ENCODE measurements around the gene ERN1. TPM values are rescaled to one million over a fixed set of nuclear protein-coding genes. Genes with fewer than 3 reads are reported as not detected.

Gene ERN1
- polyA plus RNA-seq, 1 donor from 2014 or later = 2.3 TPM

- no peak overlapping the region for H3K27ac ChIP-seq (ENCODE audit: low read length)
- H3K9me3 ChIP-seq (ENCODE audit: low read length) = peaks cover 3% of the 10 kb centered on the region
- no peak overlapping the region for H3K4me2 ChIP-seq (ENCODE audit: low read length)
- H3K9ac ChIP-seq (ENCODE audit: low read length) = no peak overlapping the region
- no peak overlapping the region for H3K4me3 ChIP-seq (ENCODE audit: low read length)
- no peaks in the 10 kb centered on the region for H3K9me2 ChIP-seq (ENCODE audit: insufficient read depth, low read length)
- no peaks in the 10 kb centered on the region for H4K20me1 ChIP-seq (ENCODE audit: insufficient read depth)
- no peaks in the 10 kb centered on the region for H3F3A ChIP-seq (ENCODE audit: insufficient read depth, low read length, poor library complexity, severe bottlenecking)
- no peak overlapping the region for H2AFZ ChIP-seq (ENCODE audit: low read depth, low read length)
- no peaks in the 10 kb centered on the region for H3K79me2 ChIP-seq (replicated peaks; ENCODE audit: insufficient read depth, low read length)
- H3K36me3 ChIP-seq (ENCODE audit: insufficient read depth, low read length) = no peaks in the 10 kb centered on the region
- no peaks in the 10 kb centered on the region for H3K27me3 ChIP-seq (ENCODE audit: insufficient read depth, low read depth, low read length)
- no peak for TF ChIP-seq POLR2AphosphoS5 (IDR thresholded peaks at IDR 0.05)
- TF ChIP-seq EP300 (conservative IDR thresholded peaks at IDR 0.05; ENCODE audit: poor library complexity, severe bottlenecking) = no peak
- TF ChIP-seq SMC3 (conservative IDR thresholded peaks at IDR 0.05; ENCODE audit: poor library complexity) = no peak
- TF ChIP-seq REST (IDR thresholded peaks at IDR 0.05; ENCODE audit: borderline replicate concordance) = no peak
- no peak for TF ChIP-seq TAF1 (IDR thresholded peaks at IDR 0.05; ENCODE audit: low read depth)
- no peak for TF ChIP-seq CTCF (IDR thresholded peaks at IDR 0.05; ENCODE audit: poor library complexity, severe bottlenecking)
- no peak for TF ChIP-seq MXI1 (conservative IDR thresholded peaks at IDR 0.05; ENCODE audit: poor library complexity, severe bottlenecking)
- TF ChIP-seq RAD21 (conservative IDR thresholded peaks at IDR 0.05) = no peak
- TF ChIP-seq EZH2 (IDR thresholded peaks at IDR 0.05; ENCODE audit: borderline replicate concordance, insufficient read depth, low read length, poor library complexity, severe bottlenecking) = no peak
These were observed 35.5 kb downstream of the ERN1 start for GRCh38 chr17:64094412-64094811.

GRCh38 chr17:64092952-64093451, 36.9 kb downstream of the ERN1 start:
- Histone ChIP-seq H4K20me1 (ENCODE audit: insufficient read depth) (no peaks in the 10 kb centered on the region), H3K27ac (ENCODE audit: low read length) (no peak overlapping the region), H3K36me3 (ENCODE audit: insufficient read depth, low read length) (no peaks in the 10 kb centered on the region), H3F3A (ENCODE audit: insufficient read depth, low read length, poor library complexity, severe bottlenecking) (no peaks in the 10 kb centered on the region), H3K79me2 (replicated peaks; ENCODE audit: insufficient read depth, low read length) (no peaks in the 10 kb centered on the region), H3K9me2 (ENCODE audit: insufficient read depth, low read length) (no peaks in the 10 kb centered on the region), H3K27me3 (ENCODE audit: insufficient read depth, low read depth, low read length) (no peaks in the 10 kb centered on the region), H3K4me2 (ENCODE audit: low read length) (no peak overlapping the region), H2AFZ (ENCODE audit: low read depth, low read length) (no peak overlapping the region), H3K9me3 (ENCODE audit: low read length) (peaks cover 3% of the 10 kb centered on the region), H3K9ac (ENCODE audit: low read length) (no peak overlapping the region), H3K4me3 (ENCODE audit: low read length) (no peak overlapping the region)
- TF ChIP-seq REST (IDR thresholded peaks at IDR 0.05; ENCODE audit: borderline replicate concordance) = no peak
- no peak for TF ChIP-seq POLR2AphosphoS5 (IDR thresholded peaks at IDR 0.05)
- TF ChIP-seq SMC3 (conservative IDR thresholded peaks at IDR 0.05; ENCODE audit: poor library complexity) = no peak
- no peak for TF ChIP-seq CTCF (IDR thresholded peaks at IDR 0.05; ENCODE audit: poor library complexity, severe bottlenecking)
- no peak for TF ChIP-seq EZH2 (IDR thresholded peaks at IDR 0.05; ENCODE audit: borderline replicate concordance, insufficient read depth, low read length, poor library complexity, severe bottlenecking)
- TF ChIP-seq EP300 (conservative IDR thresholded peaks at IDR 0.05; ENCODE audit: poor library complexity, severe bottlenecking) = no peak
- no peak for TF ChIP-seq RAD21 (conservative IDR thresholded peaks at IDR 0.05)
- no peak for TF ChIP-seq TAF1 (IDR thresholded peaks at IDR 0.05; ENCODE audit: low read depth)
- TF ChIP-seq MXI1 (conservative IDR thresholded peaks at IDR 0.05; ENCODE audit: poor library complexity, severe bottlenecking) = no peak

Measured in neural cell (in vitro differentiated cells).